ENCODE data around the gene SPP2. TPM values are rescaled to one million over a fixed set of nuclear protein-coding genes. Genes with fewer than 3 reads are reported as not detected.

The SPP2 gene, protein sequence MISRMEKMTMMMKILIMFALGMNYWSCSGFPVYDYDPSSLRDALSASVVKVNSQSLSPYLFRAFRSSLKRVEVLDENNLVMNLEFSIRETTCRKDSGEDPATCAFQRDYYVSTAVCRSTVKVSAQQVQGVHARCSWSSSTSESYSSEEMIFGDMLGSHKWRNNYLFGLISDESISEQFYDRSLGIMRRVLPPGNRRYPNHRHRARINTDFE
- total RNA-seq (2021) (not detected in 3 replicates), Bru-seq, nascent RNA (not detected)
- long read RNA-seq, experiment 1 = 0 reads
- long read RNA-seq, experiment 2 = 0 reads
- long read RNA-seq, experiment 3 = 0 reads

- DNase-seq (ENCODE audit: low spot score) (no peak), ATAC-seq (no peak)
- CTCF ChIA-PET = no interaction called here
- POLR2A ChIA-PET = no interaction called here
- H3K4me1 Mint-ChIP-seq = peaks cover 11% of the 10 kb centered on the region
- H3K9me3 Mint-ChIP-seq = no peaks in the 10 kb centered on the region; the same call in 1 of the 2 replicates
- no peaks in the 10 kb centered on the region for H3K27me3 Mint-ChIP-seq (ENCODE audit: low read depth)
- no peak within 1 kb of the TSS for H3K4me3 Mint-ChIP-seq
- H3K27ac Mint-ChIP-seq = no peak within 1 kb of the TSS
- TF ChIP-seq NFE2L1 (CRISPR knock-in tag; IDR thresholded peaks at IDR 0.05) (no peak), SMAD3 (CRISPR knock-in tag; IDR thresholded peaks at IDR 0.05; ENCODE audit: borderline replicate concordance) (no peak), ZNF138 (CRISPR knock-in tag; conservative IDR thresholded peaks at IDR 0.05) (no peak), TEAD4 (CRISPR knock-in tag; IDR thresholded peaks at IDR 0.05) (no peak), NR2C2 (CRISPR knock-in tag; IDR thresholded peaks at IDR 0.05) (no peak), ZBTB43 (CRISPR knock-in tag; IDR thresholded peaks at IDR 0.05) (no peak), ZNF317 (CRISPR knock-in tag; IDR thresholded peaks at IDR 0.05; ENCODE audit: borderline replicate concordance, low read depth) (no peak), TP53 (CRISPR knock-in tag; IDR thresholded peaks at IDR 0.05) (no peak), MAX (CRISPR knock-in tag; IDR thresholded peaks at IDR 0.05) (no peak), ZBTB21 (CRISPR knock-in tag; IDR thresholded peaks at IDR 0.05; ENCODE audit: borderline replicate concordance) (no peak), MYBL2 (CRISPR knock-in tag; IDR thresholded peaks at IDR 0.05) (no peak), NR3C1 (CRISPR knock-in tag; conservative IDR thresholded peaks at IDR 0.05; ENCODE audit: low read depth) (no peak)
- TF ChIP-seq, protein P1, sequence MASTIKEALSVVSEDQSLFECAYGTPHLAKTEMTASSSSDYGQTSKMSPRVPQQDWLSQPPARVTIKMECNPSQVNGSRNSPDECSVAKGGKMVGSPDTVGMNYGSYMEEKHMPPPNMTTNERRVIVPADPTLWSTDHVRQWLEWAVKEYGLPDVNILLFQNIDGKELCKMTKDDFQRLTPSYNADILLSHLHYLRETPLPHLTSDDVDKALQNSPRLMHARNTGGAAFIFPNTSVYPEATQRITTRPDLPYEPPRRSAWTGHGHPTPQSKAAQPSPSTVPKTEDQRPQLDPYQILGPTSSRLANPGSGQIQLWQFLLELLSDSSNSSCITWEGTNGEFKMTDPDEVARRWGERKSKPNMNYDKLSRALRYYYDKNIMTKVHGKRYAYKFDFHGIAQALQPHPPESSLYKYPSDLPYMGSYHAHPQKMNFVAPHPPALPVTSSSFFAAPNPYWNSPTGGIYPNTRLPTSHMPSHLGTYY (CRISPR knock-in tag; IDR thresholded peaks at IDR 0.05) = no peak
- TF ChIP-seq, protein P2, sequence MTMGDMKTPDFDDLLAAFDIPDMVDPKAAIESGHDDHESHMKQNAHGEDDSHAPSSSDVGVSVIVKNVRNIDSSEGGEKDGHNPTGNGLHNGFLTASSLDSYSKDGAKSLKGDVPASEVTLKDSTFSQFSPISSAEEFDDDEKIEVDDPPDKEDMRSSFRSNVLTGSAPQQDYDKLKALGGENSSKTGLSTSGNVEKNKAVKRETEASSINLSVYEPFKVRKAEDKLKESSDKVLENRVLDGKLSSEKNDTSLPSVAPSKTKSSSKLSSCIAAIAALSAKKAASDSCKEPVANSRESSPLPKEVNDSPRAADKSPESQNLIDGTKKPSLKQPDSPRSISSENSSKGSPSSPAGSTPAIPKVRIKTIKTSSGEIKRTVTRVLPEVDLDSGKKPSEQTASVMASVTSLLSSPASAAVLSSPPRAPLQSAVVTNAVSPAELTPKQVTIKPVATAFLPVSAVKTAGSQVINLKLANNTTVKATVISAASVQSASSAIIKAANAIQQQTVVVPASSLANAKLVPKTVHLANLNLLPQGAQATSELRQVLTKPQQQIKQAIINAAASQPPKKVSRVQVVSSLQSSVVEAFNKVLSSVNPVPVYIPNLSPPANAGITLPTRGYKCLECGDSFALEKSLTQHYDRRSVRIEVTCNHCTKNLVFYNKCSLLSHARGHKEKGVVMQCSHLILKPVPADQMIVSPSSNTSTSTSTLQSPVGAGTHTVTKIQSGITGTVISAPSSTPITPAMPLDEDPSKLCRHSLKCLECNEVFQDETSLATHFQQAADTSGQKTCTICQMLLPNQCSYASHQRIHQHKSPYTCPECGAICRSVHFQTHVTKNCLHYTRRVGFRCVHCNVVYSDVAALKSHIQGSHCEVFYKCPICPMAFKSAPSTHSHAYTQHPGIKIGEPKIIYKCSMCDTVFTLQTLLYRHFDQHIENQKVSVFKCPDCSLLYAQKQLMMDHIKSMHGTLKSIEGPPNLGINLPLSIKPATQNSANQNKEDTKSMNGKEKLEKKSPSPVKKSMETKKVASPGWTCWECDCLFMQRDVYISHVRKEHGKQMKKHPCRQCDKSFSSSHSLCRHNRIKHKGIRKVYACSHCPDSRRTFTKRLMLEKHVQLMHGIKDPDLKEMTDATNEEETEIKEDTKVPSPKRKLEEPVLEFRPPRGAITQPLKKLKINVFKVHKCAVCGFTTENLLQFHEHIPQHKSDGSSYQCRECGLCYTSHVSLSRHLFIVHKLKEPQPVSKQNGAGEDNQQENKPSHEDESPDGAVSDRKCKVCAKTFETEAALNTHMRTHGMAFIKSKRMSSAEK (CRISPR knock-in tag; IDR thresholded peaks at IDR 0.05; ENCODE audit: borderline replicate concordance) = no peak
- no peaks in the 10 kb centered on the region for H3K36me3 Mint-ChIP-seq
Measured at GRCh38 chr2:234050455-234051135, at the start of gene SPP2. TSS of gene SPP2 (plus strand) at chr2:234050702. CDS start at chr2:234050787, 85 bp downstream.

DNA sequence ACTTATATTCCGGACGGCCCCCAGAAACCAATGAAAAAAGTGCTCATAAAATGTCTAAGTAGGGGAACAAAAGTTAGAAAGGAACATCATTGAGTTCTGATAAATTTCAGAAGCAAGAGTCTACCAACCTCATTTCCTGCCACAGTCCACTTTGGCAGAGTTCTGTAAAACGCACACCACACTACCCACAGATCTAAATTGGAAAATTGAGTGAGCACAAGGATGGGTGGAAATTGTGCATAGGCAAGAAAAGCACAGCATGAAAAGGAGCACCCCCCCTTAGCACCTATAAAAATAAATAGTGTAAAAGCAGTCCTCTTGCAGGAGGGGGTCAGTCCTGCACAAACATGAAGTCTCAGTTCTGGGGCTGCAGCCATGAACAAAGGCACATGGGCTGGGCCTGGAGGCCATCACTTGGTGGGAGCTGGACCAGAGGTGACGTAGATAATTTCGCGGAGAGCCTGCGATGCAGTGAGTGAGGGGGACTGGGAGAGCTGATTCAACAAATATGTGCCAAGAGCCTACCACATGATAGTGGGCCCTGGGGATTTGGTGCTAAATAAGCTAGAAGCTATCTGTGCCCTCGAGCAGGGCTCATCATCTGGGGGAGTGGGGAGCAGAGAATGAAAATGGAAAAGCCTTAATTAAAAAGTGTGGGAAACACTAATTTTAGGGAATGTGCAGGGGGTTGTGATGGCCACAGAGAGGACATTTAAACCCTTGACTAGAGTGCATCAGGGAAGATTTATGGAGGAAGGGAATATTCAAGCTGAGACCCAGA, 48.9 kb upstream of the SPP2 start:
- ChIA-PET POLR2A (interaction anchor here (0.5 kb wide), 1 partner anchor 275 kb away, joined by 3 read pairs; no protein-coding TSS in a partner anchor), CTCF (no interaction called here)
- H3K27me3 Mint-ChIP-seq (ENCODE audit: low read depth) = no peaks in the 10 kb centered on the region; the same call in 1 of the 2 replicates
- peaks cover 13% of the 10 kb centered on the region for H3K4me1 Mint-ChIP-seq
- ATAC-seq (no peak), DNase-seq (ENCODE audit: low spot score) (no peak)
- no peaks in the 10 kb centered on the region for H3K36me3 Mint-ChIP-seq
- TF ChIP-seq, protein P3, sequence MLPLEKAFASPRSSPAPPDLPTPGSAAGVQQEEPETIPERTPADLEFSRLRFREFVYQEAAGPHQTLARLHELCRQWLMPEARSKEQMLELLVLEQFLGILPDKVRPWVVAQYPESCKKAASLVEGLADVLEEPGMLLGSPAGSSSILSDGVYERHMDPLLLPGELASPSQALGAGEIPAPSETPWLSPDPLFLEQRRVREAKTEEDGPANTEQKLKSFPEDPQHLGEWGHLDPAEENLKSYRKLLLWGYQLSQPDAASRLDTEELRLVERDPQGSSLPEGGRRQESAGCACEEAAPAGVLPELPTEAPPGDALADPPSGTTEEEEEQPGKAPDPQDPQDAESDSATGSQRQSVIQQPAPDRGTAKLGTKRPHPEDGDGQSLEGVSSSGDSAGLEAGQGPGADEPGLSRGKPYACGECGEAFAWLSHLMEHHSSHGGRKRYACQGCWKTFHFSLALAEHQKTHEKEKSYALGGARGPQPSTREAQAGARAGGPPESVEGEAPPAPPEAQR (CRISPR knock-in tag; IDR thresholded peaks at IDR 0.05) = no peak
- TF ChIP-seq, protein P4, sequence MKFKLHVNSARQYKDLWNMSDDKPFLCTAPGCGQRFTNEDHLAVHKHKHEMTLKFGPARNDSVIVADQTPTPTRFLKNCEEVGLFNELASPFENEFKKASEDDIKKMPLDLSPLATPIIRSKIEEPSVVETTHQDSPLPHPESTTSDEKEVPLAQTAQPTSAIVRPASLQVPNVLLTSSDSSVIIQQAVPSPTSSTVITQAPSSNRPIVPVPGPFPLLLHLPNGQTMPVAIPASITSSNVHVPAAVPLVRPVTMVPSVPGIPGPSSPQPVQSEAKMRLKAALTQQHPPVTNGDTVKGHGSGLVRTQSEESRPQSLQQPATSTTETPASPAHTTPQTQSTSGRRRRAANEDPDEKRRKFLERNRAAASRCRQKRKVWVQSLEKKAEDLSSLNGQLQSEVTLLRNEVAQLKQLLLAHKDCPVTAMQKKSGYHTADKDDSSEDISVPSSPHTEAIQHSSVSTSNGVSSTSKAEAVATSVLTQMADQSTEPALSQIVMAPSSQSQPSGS (CRISPR knock-in tag; IDR thresholded peaks at IDR 0.05; ENCODE audit: borderline replicate concordance, low read depth) = no peak
- TF ChIP-seq, protein P5, sequence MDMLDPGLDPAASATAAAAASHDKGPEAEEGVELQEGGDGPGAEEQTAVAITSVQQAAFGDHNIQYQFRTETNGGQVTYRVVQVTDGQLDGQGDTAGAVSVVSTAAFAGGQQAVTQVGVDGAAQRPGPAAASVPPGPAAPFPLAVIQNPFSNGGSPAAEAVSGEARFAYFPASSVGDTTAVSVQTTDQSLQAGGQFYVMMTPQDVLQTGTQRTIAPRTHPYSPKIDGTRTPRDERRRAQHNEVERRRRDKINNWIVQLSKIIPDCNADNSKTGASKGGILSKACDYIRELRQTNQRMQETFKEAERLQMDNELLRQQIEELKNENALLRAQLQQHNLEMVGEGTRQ (CRISPR knock-in tag; IDR thresholded peaks at IDR 0.05) = no peak
- no peak for TF ChIP-seq GRHL2 (CRISPR knock-in tag; IDR thresholded peaks at IDR 0.05; ENCODE audit: insufficient replicate concordance, severe bottlenecking)
- TF ChIP-seq, protein P6, sequence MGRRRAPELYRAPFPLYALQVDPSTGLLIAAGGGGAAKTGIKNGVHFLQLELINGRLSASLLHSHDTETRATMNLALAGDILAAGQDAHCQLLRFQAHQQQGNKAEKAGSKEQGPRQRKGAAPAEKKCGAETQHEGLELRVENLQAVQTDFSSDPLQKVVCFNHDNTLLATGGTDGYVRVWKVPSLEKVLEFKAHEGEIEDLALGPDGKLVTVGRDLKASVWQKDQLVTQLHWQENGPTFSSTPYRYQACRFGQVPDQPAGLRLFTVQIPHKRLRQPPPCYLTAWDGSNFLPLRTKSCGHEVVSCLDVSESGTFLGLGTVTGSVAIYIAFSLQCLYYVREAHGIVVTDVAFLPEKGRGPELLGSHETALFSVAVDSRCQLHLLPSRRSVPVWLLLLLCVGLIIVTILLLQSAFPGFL (CRISPR knock-in tag; IDR thresholded peaks at IDR 0.05; ENCODE audit: borderline replicate concordance) = no peak
- peaks cover 2% of the 10 kb centered on the region for H3K9me3 Mint-ChIP-seq
- H3K27ac Mint-ChIP-seq = no peak overlapping the region
- no peak overlapping the region for H3K4me3 Mint-ChIP-seq

All from WTC11 (cell line).